ENCODE results near the gene ALK.
A peak's percentile ranks its signal among the peaks of the same experiment; 100 is the strongest.

ALK gene

DNA sequence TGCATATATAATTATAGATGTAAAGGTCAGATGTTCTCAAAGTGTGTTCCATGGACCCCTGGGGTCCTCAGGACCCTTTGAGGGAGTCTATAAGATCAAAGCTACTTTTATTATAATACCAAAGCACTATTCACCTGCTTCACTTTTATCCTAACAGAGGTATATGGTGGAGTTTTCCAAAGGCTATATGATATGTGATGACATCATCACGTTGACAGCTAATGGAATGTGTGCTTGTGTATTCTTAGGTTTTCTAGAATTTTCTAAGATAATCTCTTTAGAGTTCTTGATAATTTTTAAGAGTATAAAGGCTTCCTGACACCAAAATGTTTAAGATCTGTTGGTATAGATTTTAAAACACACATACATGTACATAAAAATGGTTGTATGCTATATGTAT lies 10.4 kb upstream of the ALK start:
- TF ChIP-seq TEAD4 (IDR thresholded peaks at IDR 0.05) (no peak), TCF12 (IDR thresholded peaks at IDR 0.05; ENCODE audit: low read depth) (no peak), CREB1 (IDR thresholded peaks at IDR 0.05; ENCODE audit: low read depth) (no peak), TAF1 (IDR thresholded peaks at IDR 0.05; ENCODE audit: low read depth) (no peak), USF1 (IDR thresholded peaks at IDR 0.05) (no peak), NFIC (IDR thresholded peaks at IDR 0.05) (no peak), EP300 (IDR thresholded peaks at IDR 0.05; ENCODE audit: borderline replicate concordance) (no peak), CEBPB (IDR thresholded peaks at IDR 0.05) (no peak), EGR1 (IDR thresholded peaks at IDR 0.05) (no peak), FOXM1 (IDR thresholded peaks at IDR 0.05; ENCODE audit: borderline replicate concordance, low read depth) (no peak), REST (IDR thresholded peaks at IDR 0.05; ENCODE audit: low read depth) (no peak), ZBTB7A (IDR thresholded peaks at IDR 0.05; ENCODE audit: low read depth) (no peak), YY1 (IDR thresholded peaks at IDR 0.05; ENCODE audit: low read depth) (no peak), RAD21 (IDR thresholded peaks at IDR 0.05; ENCODE audit: low read depth) (no peak)
- TF ChIP-seq, protein P1, sequence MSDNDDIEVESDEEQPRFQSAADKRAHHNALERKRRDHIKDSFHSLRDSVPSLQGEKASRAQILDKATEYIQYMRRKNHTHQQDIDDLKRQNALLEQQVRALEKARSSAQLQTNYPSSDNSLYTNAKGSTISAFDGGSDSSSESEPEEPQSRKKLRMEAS (IDR thresholded peaks at IDR 0.05) = no peak

- TF ChIP-seq, protein P1 (IDR thresholded peaks at IDR 0.05) = no peak
- TF ChIP-seq RAD21 (IDR thresholded peaks at IDR 0.05; ENCODE audit: low read depth) = peak; percentile 76
Observed at GRCh38 chr2:29923110-29923721, 1.8 kb upstream of the ALK start.

GRCh38 chr2:29922605-29923004 lies 1.2 kb upstream of the ALK start:
- TF ChIP-seq TCF12 (IDR thresholded peaks at IDR 0.05; ENCODE audit: low read depth) (no peak), FOXM1 (IDR thresholded peaks at IDR 0.05; ENCODE audit: borderline replicate concordance, low read depth) (no peak), ZBTB7A (IDR thresholded peaks at IDR 0.05; ENCODE audit: low read depth) (no peak), NFIC (IDR thresholded peaks at IDR 0.05) (no peak), RAD21 (IDR thresholded peaks at IDR 0.05; ENCODE audit: low read depth) (no peak), EP300 (IDR thresholded peaks at IDR 0.05; ENCODE audit: borderline replicate concordance) (no peak), REST (IDR thresholded peaks at IDR 0.05; ENCODE audit: low read depth) (no peak), YY1 (IDR thresholded peaks at IDR 0.05; ENCODE audit: low read depth) (no peak), EGR1 (IDR thresholded peaks at IDR 0.05) (no peak), CREB1 (IDR thresholded peaks at IDR 0.05; ENCODE audit: low read depth) (no peak), USF1 (IDR thresholded peaks at IDR 0.05) (no peak)
- TF ChIP-seq, protein P1 (IDR thresholded peaks at IDR 0.05) = no peak

DNA sequence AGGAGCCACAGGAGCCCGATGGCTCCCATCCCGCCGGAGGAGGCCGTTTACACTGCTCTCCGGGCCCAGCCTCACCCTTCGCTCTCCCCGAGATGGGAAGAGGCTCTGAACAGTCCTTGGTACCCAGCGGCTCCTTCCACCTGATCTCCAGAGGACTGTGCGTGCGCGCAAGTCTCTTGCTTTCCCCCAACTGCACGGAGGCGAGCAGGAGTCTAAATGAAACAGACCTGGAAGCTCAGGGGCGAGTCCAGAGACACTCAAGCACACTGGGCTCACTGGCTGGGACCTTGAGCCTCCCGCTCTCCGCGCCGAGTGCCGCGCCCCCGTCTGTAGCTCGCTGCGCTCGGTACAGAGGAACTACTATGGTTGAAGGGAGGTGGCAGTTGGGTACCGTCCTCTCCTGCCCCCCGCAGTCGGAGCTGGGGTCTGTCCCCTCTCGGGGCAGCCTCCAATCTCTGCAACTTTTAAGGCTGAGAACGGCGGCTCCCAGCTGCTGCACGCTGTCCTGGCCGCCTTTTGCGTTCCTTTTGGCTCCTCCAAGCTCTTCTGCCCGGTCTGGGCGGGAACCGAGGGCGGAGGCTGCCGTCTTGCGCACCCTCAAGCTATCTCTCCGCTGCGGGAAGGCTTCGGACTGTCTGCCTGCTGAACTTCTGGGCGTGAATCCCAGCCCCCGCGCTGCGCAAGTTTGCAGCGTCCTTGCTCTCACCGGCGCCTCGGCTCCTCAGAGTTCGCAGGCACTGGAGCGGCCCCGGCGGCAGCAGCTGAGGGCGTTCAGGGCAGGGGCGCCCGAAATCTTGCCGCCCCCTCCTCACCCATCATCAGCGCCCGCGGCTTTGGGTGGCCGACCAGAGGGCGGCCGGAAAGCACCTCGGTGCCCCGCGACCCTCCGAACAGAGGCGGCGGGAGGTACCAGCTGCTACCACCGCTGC lies 491 bp downstream of the ALK start:
- TF ChIP-seq EP300 (IDR thresholded peaks at IDR 0.05; ENCODE audit: borderline replicate concordance) = no peak
- no peak for TF ChIP-seq ZBTB7A (IDR thresholded peaks at IDR 0.05; ENCODE audit: low read depth)
- no peak for TF ChIP-seq EGR1 (IDR thresholded peaks at IDR 0.05)
- no peak for TF ChIP-seq REST (IDR thresholded peaks at IDR 0.05; ENCODE audit: low read depth)
- no peak for TF ChIP-seq TCF12 (IDR thresholded peaks at IDR 0.05; ENCODE audit: low read depth)
- no peak for TF ChIP-seq TEAD4 (IDR thresholded peaks at IDR 0.05)
- no peak for TF ChIP-seq CEBPB (IDR thresholded peaks at IDR 0.05)
- no peak for TF ChIP-seq RAD21 (IDR thresholded peaks at IDR 0.05; ENCODE audit: low read depth)
- TF ChIP-seq USF1 (IDR thresholded peaks at IDR 0.05) = no peak
- TF ChIP-seq YY1 (IDR thresholded peaks at IDR 0.05; ENCODE audit: low read depth) = no peak
- no peak for TF ChIP-seq CREB1 (IDR thresholded peaks at IDR 0.05; ENCODE audit: low read depth)
- TF ChIP-seq, protein P1 (IDR thresholded peaks at IDR 0.05) = no peak

Measured in Ishikawa (cell line).